Mesenchymal stem cell (in vitro differentiated cells and primary cell): ENCODE data around the gene ZNF747.
A peak's percentile ranks its signal among the peaks of the same experiment; 100 is the strongest.

Experiments
- DNase-seq: peaks from one replicate; pipeline ENCODE4 v3.0.0-alpha.2; 2013
- H2AFZ ChIP-seq: one replicate; pipeline ENCODE4 v1.6.1; 2013; ENCODE audit warnings: low read depth, mild to moderate bottlenecking, control low read depth, inconsistent platforms, low read length, moderate library complexity
- H2AK5ac ChIP-seq: 2 replicates; pipeline ENCODE4 v1.6.1; 2013; ENCODE audit warnings: low read length, moderate library complexity, mild to moderate bottlenecking, inconsistent platforms; ENCODE audit not compliant: severe bottlenecking
- H2BK120ac ChIP-seq: one replicate; pipeline ENCODE4 v1.6.1; 2013; ENCODE audit warnings: low read depth, mild to moderate bottlenecking, inconsistent platforms, low read length, moderate library complexity
- H2BK12ac ChIP-seq, 2 experiments: one replicate each; pipeline ENCODE4 v1.6.1; 2013; ENCODE audit warnings: inconsistent platforms in 2 of 2, low read length in 2 of 2, mild to moderate bottlenecking in 2 of 2, moderate library complexity in 2 of 2, control low read depth in 1 of 2
- H2BK15ac ChIP-seq: one replicate; pipeline ENCODE4 v1.6.1; 2013; ENCODE audit warnings: mild to moderate bottlenecking, low read depth, inconsistent platforms; ENCODE audit not compliant: poor library complexity, severe bottlenecking
- H2BK5ac ChIP-seq: 2 replicates; pipeline ENCODE4 v1.6.1; 2013; ENCODE audit warnings: low read depth, mild to moderate bottlenecking, low read length, control low read depth, inconsistent platforms; ENCODE audit not compliant: poor library complexity, severe bottlenecking
- H3K14ac ChIP-seq, 2 experiments: one replicate each; pipeline ENCODE4 v1.6.1; 2013; ENCODE audit warnings: inconsistent platforms in 2 of 2, low read length in 2 of 2, control low read depth in 1 of 2, mild to moderate bottlenecking in 1 of 2, moderate library complexity in 1 of 2
- H3K18ac ChIP-seq, 2 experiments: one replicate each; pipeline ENCODE4 v1.6.1; 2013; ENCODE audit warnings: inconsistent platforms in 2 of 2, low read length in 2 of 2, control low read depth in 1 of 2, low read depth in 1 of 2, mild to moderate bottlenecking in 1 of 2
- H3K23ac ChIP-seq, 2 experiments: one replicate each; pipeline ENCODE4 v1.6.1; 2013; ENCODE audit warnings: inconsistent platforms in 2 of 2, low read length in 2 of 2, mild to moderate bottlenecking in 2 of 2, moderate library complexity in 2 of 2, control low read depth in 1 of 2
- H3K27ac ChIP-seq: 2 replicates; pipeline ENCODE4 v1.5.1; 2013; ENCODE audit warnings: mild to moderate bottlenecking, moderate library complexity, low read length, control low read depth, inconsistent platforms; ENCODE audit not compliant: poor library complexity, severe bottlenecking
- H3K27me3 ChIP-seq, 2 experiments: 2 replicates each; pipeline versions ENCODE4 v1.6.1 to v1.7.0; 2013; ENCODE audit warnings: low read length in 2 of 2, mild to moderate bottlenecking in 2 of 2, moderate library complexity in 2 of 2, control low read depth in 1 of 2, inconsistent platforms in 1 of 2; ENCODE audit not compliant: control insufficient read depth in 1 of 2, insufficient read depth in 1 of 2
- H3K36me3 ChIP-seq, 2 experiments: 2 replicates each; pipeline versions ENCODE4 v1.6.1 to v1.7.0; 2013; ENCODE audit warnings: low read length in 2 of 2, control low read depth in 1 of 2, inconsistent platforms in 1 of 2, low read depth in 1 of 2, mild to moderate bottlenecking in 1 of 2; ENCODE audit not compliant: insufficient read depth in 2 of 2, control insufficient read depth in 1 of 2
- H3K4ac ChIP-seq, 2 experiments: one replicate each; pipeline ENCODE4 v1.6.1; 2013; ENCODE audit warnings: inconsistent platforms in 2 of 2, low read length in 2 of 2, mild to moderate bottlenecking in 2 of 2, moderate library complexity in 2 of 2, control low read depth in 1 of 2, low read depth in 1 of 2
- H3K4me1 ChIP-seq: 2 replicates; pipeline ENCODE4 v1.6.1; 2013; ENCODE audit warnings: low read depth, low read length, control low read depth; ENCODE audit not compliant: control insufficient read depth, insufficient read depth
- H3K4me2 ChIP-seq: 2 replicates; pipeline ENCODE4 v1.6.1; 2013; ENCODE audit warnings: low read length, mild to moderate bottlenecking, inconsistent platforms; ENCODE audit not compliant: poor library complexity, severe bottlenecking
- H3K4me3 ChIP-seq, 2 experiments: 2 replicates each; pipeline versions ENCODE4 v1.5.1 to v1.7.0; 2013; ENCODE audit warnings: low read length in 2 of 2, mild to moderate bottlenecking in 2 of 2, control low read depth in 1 of 2, low read depth in 1 of 2; ENCODE audit not compliant: insufficient read depth in 1 of 2
- H3K79me1 ChIP-seq: replicated peaks from 2 replicates; pipeline ENCODE4 v1.6.1; 2013; ENCODE audit warnings: mild to moderate bottlenecking, control low read depth, low read length, inconsistent platforms; ENCODE audit not compliant: poor library complexity, severe bottlenecking
- H3K9ac ChIP-seq: 2 replicates; pipeline ENCODE4 v1.7.0; 2013; ENCODE audit warnings: mild to moderate bottlenecking, low read length, moderate library complexity
- H3K9me3 ChIP-seq: 2 replicates; pipeline ENCODE4 v1.7.0; 2013; ENCODE audit warnings: mild to moderate bottlenecking, low read length; ENCODE audit not compliant: control insufficient read depth
- H4K8ac ChIP-seq: one replicate; pipeline ENCODE4 v1.6.1; 2013; ENCODE audit warnings: inconsistent platforms, mild to moderate bottlenecking, low read length, moderate library complexity
- H4K91ac ChIP-seq: one replicate; pipeline ENCODE4 v1.6.1; 2013; ENCODE audit warnings: mild to moderate bottlenecking, low read length, inconsistent platforms
- WGBS: methylation state at CpG from one replicate; pipeline ENCODE4 v1.1.7; 2013; ENCODE audit warnings: mixed read lengths; 5-methylcytosine and 5-hydroxymethylcytosine counted together

Gene ZNF747

GRCh38 chr16:30485818-30486436 is 48.7 kb downstream of the ZNF747 start:
- Histone ChIP-seq H2BK15ac (no peak overlapping the region), H3K4me1 (peaks cover 6% of the 10 kb centered on the region), H2AK5ac (no peak overlapping the region), H3K4ac (no peak overlapping the region), H3K36me3 (no peaks in the 10 kb centered on the region), H3K9ac (no peak overlapping the region), H2BK120ac (no peak overlapping the region), H2BK5ac (no peak overlapping the region), H3K79me1 (no peaks in the 10 kb centered on the region), H3K14ac (no peak overlapping the region), H3K9me3 (no peaks in the 10 kb centered on the region), H3K27me3 (peaks cover 0 to 25% of the 10 kb centered on the region in 2 experiments), H3K27ac (no peak overlapping the region), H2BK12ac (no peak overlapping the region), H4K91ac (no peak overlapping the region), H3K4me3 (no peak overlapping the region), H3K23ac (no peak overlapping the region), H3K4me2 (no peak overlapping the region), H4K8ac (no peak overlapping the region), H2AFZ (peak overlapping the region; percentile 0), H3K18ac (no peak overlapping the region)
- DNase-seq, result peak; percentile 74
- 65% methylated on average over 7 of the region's 7 CpGs for WGBS

GRCh38 chr16:30484887-30485286 is 49.8 kb downstream of the ZNF747 start:
- H3K4me3 ChIP-seq, result no peak overlapping the region
- DNase-seq, result no peak
- H3K23ac ChIP-seq, result no peak overlapping the region
- no peak overlapping the region for H2BK120ac ChIP-seq
- H3K27ac ChIP-seq, result no peak overlapping the region
- H3K18ac ChIP-seq, result no peak overlapping the region
- no peak overlapping the region for H3K4ac ChIP-seq
- no peak overlapping the region for H3K9ac ChIP-seq
- no peak overlapping the region for H2BK12ac ChIP-seq
- H4K8ac ChIP-seq, result no peak overlapping the region
- H3K9me3 ChIP-seq, result no peaks in the 10 kb centered on the region
- no peaks in the 10 kb centered on the region for H3K36me3 ChIP-seq
- H3K14ac ChIP-seq, result no peak overlapping the region
- no peaks in the 10 kb centered on the region for H3K79me1 ChIP-seq
- peaks cover 3 to 30% of the 10 kb centered on the region in 2 experiments for H3K27me3 ChIP-seq
- H4K91ac ChIP-seq, result no peak overlapping the region
- no peak overlapping the region for H2AK5ac ChIP-seq
- no peak overlapping the region for H2BK5ac ChIP-seq
- peaks cover 6% of the 10 kb centered on the region for H3K4me1 ChIP-seq
- no peak overlapping the region for H2BK15ac ChIP-seq
- H2AFZ ChIP-seq, result no peak overlapping the region
- H3K4me2 ChIP-seq, result no peak overlapping the region

DNA sequence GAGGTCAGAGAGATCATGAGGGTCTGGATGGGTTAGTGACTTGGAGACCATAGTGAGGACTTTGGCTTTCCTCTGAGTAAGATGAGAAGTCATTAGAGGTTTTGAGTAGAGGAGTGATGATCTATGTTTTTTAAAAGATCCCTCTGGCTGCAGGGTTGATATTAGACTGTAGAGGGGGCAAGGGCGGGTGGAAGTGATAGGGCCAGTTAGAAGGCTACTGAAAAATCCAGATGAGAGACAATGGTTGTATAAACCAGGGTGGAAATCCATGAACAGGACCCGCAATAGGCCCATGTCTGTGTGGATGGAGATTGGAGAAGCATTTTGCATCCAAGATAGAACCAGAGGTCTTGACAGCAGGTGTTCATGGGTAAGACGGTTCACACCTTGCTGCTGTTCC is 52.3 kb downstream of the ZNF747 start:
- no peak overlapping the region for H3K4ac ChIP-seq
- H3K27me3 ChIP-seq, result peaks cover 11 to 41% of the 10 kb centered on the region in 2 experiments
- H2AFZ ChIP-seq, result no peak overlapping the region
- no peak overlapping the region for H3K23ac ChIP-seq
- no peak overlapping the region for H3K27ac ChIP-seq
- no peak overlapping the region for H2BK120ac ChIP-seq
- no peak overlapping the region for H3K14ac ChIP-seq
- no peak overlapping the region for H3K9ac ChIP-seq
- H4K91ac ChIP-seq, result no peak overlapping the region
- H3K4me2 ChIP-seq, result no peak overlapping the region
- 96% methylated on average over 3 of the region's 3 CpGs for WGBS
- no peak overlapping the region for H3K18ac ChIP-seq
- DNase-seq, result no peak
- no peak overlapping the region for H4K8ac ChIP-seq
- H3K4me1 ChIP-seq, result no peaks in the 10 kb centered on the region
- H3K36me3 ChIP-seq, result no peaks in the 10 kb centered on the region
- no peak overlapping the region for H2BK15ac ChIP-seq
- H3K79me1 ChIP-seq, result no peaks in the 10 kb centered on the region
- H3K4me3 ChIP-seq, result no peak overlapping the region
- H2AK5ac ChIP-seq, result no peak overlapping the region
- no peak overlapping the region for H2BK5ac ChIP-seq
- H2BK12ac ChIP-seq, result no peak overlapping the region
- no peaks in the 10 kb centered on the region for H3K9me3 ChIP-seq

- H2BK120ac ChIP-seq, result no peak overlapping the region
- no peaks in the 10 kb centered on the region for H3K36me3 ChIP-seq
- H4K91ac ChIP-seq, result no peak overlapping the region
- DNase-seq, result no peak
- no peak overlapping the region for H3K9ac ChIP-seq
- H2AFZ ChIP-seq, result no peak overlapping the region
- no peak overlapping the region for H2AK5ac ChIP-seq
- H3K27ac ChIP-seq, result no peak overlapping the region
- peaks cover 11 to 44% of the 10 kb centered on the region in 2 experiments for H3K27me3 ChIP-seq
- H3K14ac ChIP-seq, result peak overlapping the region in 1 of 2 experiments; percentile 76
- H3K18ac ChIP-seq, result no peak overlapping the region
- H2BK5ac ChIP-seq, result no peak overlapping the region
- no peak overlapping the region for H3K4me3 ChIP-seq
- H2BK15ac ChIP-seq, result no peak overlapping the region
- no peak overlapping the region for H2BK12ac ChIP-seq
- no peaks in the 10 kb centered on the region for H3K4me1 ChIP-seq
- H4K8ac ChIP-seq, result no peak overlapping the region
- no peak overlapping the region for H3K4ac ChIP-seq
- no peak overlapping the region for H3K23ac ChIP-seq
- 89% methylated on average over 4 of the region's 5 CpGs for WGBS
- no peak overlapping the region for H3K4me2 ChIP-seq
- H3K9me3 ChIP-seq, result no peaks in the 10 kb centered on the region
- H3K79me1 ChIP-seq, result no peaks in the 10 kb centered on the region
These were observed 53.3 kb downstream of the ZNF747 start for GRCh38 chr16:30481381-30481780.
